Activated naive CD8-positive, alpha-beta T cell treated with anti-CD3 and anti-CD28 coated beads, Interleukin-2, amount 50 U/mL, for 16 hours (primary cell): Measurements from ENCODE around the gene PIGH.
"Not testable (repeated sequence)": the region's sequence is repeated elsewhere in the genome, so short reads cannot be mapped to it uniquely, and the experiment has no call there.

ENCODE experiments used
- DNase-seq: peaks from one replicate; pipeline ENCODE4 v3.0.0-alpha.2; 2020; ENCODE audit warnings: low read depth, low spot score

The PIGH gene

GRCh38 chr14:67599698-67600561 is at the start of gene PIGH:
Gene PIGH (minus strand): TSS chr14:67600268. CDS start chr14:67600203, 65 bp downstream.
- DNase-seq: peak; percentile 88

DNA sequence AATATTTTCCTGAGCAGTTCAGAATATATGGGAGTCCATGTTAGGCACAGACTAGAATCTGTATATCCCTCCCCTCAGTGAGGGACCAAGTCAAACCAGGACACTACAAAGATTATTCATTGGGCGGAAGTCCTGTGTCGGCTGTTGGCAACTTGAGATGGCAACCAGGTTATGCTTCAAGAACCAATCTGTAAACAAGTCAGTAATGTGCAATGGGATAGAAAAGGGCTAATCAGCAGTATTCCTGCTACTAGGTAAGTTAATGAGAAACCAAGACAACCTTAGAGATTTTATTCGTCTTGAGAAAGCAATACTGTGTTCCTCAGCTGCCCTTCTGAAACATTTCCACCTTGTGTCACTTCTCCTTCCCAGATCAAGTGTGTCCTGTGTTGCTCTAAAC is 46.1 kb upstream of the PIGH start:
- DNase-seq: no peak

- no peak for DNase-seq
Measured at GRCh38 chr14:67645414-67645813, 45.3 kb upstream of the PIGH start.

- DNase-seq: no peak
Measured at GRCh38 chr14:67644428-67644827, 44.4 kb upstream of the PIGH start.

DNA sequence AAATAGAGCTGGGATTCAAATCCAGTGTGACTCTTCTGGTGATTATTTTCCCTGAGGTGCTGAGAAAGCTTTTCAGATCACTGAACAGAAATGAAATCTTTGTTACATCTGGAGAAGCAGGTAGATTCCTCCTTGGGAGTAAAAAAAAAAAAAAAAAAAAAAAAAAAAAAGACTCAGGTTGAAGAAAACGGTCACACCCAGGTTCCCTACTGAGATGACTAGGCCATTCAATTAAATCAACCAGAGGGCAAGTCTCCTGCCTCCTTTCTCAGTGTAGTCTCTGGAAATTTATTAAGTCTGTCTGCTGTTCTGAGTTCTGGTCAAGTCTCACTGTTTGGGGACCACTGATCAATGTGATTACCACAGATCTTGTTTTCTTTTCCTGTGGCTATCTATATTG is 43.6 kb upstream of the PIGH start:
- no peak for DNase-seq

- no peak for DNase-seq
Measured at GRCh38 chr14:67641902-67642749, 42.1 kb upstream of the PIGH start.

DNA sequence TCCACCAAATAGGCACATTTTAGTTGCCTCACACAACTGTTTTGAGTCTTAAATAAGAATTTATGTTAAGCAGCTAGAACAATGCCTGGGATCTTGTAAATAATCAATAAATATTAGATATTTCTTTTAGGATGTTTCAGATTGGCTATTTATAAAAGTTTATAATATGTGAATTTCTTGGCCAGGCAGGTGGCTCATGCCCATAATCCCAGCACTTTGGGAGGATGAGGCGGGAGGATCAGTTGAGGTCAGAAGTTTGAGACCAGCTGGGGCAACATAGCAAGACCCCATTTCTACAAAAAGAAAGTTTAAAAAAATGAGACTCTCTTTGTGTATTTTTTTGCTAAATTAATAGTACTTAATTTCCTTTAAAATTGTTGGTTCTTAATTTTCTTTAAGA is 41.4 kb upstream of the PIGH start:
- DNase-seq: no peak

DNA sequence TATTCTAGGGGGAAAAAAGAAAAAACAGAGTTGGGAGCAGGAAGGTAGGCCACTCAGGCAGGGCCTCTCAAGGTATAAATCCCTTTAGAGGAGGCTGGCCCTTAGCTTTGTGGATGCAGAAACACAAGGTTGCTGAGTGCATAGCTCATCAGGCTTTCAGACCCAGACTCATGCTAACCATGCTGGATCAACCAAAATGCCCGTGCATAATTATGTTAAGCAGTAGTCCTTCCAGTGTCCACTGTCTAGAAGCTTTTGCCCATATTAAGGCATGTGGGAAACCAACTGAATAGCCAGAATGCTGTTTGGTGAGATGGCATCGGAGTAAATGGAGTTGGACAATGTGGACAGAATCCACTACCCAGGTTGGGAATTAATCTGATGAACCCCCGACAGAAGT is 38.6 kb upstream of the PIGH start:
- DNase-seq: no peak

GRCh38 chr14:67636361-67636919 is 36.4 kb upstream of the PIGH start:
- no peak for DNase-seq

- no peak for DNase-seq
Measured at GRCh38 chr14:67633451-67634147, 33.5 kb upstream of the PIGH start.

GRCh38 chr14:67630938-67631337 is 30.9 kb upstream of the PIGH start:
- no peak for DNase-seq

GRCh38 chr14:67630186-67630585 is 30.1 kb upstream of the PIGH start:
- DNase-seq: no peak

GRCh38 chr14:67627519-67627918 is 27.5 kb upstream of the PIGH start:
- DNase-seq: no peak

GRCh38 chr14:67626131-67626530 is 26.1 kb upstream of the PIGH start:
- not testable (repeated sequence) for DNase-seq

GRCh38 chr14:67623114-67623513 is 23.0 kb upstream of the PIGH start:
- no peak for DNase-seq

DNA sequence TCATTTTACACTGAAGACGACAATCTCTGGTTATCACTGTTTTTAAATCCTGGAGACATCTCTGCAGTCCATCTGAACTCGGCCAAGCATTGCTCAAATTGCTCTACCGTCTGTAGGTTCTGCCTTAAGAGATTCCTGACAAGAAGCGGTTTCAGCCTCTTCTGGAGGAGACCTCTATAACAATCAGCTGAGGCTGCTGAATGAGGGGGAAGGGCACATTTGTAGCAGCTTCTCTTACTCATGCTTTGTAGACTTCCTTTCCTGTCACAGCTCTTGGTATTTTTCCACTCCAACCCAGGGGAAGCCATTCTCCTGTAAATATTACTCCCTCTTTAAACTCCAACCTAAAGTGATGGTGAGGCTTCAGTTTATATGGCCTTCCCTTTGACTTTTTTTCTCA is 22.6 kb upstream of the PIGH start:
- DNase-seq: no peak

- DNase-seq: no peak
Measured at GRCh38 chr14:67620217-67620785, 20.2 kb upstream of the PIGH start.

DNA sequence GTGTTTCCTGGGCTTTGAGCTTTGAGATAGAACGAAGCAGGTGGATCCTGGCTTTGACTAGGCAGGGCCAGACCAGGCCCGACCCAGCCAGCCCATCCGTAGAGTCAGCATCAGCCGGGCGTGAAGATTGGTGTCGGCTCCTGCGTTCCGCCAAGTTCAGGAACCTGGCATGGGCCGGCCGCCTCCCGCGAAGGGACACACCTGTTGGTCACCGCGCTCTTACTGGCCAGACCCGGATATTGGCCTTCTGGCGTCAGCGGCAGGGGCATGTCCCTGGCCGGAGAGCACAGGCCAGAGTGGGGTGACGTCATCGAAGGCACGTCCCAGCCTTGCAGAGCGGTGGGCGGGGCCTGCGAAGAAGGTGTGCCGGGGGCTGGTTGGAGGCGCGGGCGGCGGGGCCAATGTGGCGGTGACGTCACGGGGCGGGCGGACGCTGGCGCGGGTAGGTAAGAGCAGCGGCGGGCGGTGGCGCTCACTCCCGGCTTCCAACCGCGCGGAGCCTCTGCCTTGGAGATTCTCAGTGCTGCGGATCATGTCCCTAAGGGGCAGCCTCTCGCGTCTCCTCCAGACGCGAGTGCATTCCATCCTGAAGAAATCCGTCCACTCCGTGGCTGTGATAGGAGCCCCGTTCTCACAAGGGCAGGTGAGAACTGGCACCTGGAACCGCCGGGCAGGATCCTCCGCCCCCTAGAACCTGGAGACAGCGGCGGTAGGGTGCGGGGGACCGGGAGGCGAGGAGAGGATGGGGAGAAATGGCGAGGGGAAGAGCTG is 19.6 kb upstream of the PIGH start, which contains the start of gene ARG2:
Gene ARG2 (plus strand): TSS at position 475 of the 771 bp plus-strand sequence. CDS start 58 bp downstream, at position 533.
- DNase-seq: peak; percentile 92

DNA sequence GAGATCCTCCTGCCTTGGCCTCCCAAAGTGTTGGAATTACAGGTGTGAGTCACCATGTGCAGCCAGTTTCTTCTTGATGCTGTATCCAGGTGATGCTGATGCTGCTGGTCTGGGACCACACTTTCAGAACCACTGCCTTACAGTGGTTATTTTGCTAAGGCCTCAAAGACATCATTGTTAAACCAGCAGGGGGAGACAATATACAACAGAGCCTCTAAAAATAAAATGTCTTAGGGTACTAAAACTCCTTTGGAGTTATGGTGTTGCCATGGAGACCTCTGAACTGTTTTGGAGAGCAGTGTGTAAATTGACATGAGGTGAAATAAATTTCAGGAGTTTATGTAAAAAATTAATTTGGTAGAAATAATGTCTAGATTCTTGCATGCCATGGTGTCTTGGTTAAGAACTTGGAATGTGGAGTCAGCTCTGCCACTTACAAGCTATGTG is 18.6 kb upstream of the PIGH start:
- no peak for DNase-seq

DNA sequence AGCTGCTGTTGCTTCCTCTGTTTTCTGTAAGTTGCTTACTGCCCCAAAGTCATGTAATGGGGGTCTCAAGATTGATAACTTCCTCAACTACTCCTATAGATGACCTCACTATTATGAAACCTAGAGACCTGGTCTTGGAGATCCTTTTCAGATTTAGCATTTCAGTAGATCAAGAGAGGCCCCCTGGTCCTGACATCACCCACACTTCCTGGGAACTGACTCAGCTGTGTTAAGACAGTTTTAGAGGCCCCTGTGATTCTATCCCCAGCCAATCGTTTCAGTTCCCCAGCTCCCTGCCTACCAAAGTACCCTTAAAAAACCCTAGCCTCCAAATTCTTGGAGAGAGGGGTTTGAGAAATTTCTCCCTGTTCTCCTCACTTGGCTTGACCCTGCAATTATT is 10.4 kb upstream of the PIGH start:
- no peak for DNase-seq
